ENCODE measurements around the gene SWT1. TPM values are rescaled to one million over a fixed set of nuclear protein-coding genes. Genes with fewer than 3 reads are reported as not detected.
"Not testable (repeated sequence)": the region's sequence is repeated elsewhere in the genome, so short reads cannot be mapped to it uniquely, and the experiment has no call there.

SWT1 gene
- total RNA-seq, 1 donor from 2014 or later = 2.1 TPM

DNA sequence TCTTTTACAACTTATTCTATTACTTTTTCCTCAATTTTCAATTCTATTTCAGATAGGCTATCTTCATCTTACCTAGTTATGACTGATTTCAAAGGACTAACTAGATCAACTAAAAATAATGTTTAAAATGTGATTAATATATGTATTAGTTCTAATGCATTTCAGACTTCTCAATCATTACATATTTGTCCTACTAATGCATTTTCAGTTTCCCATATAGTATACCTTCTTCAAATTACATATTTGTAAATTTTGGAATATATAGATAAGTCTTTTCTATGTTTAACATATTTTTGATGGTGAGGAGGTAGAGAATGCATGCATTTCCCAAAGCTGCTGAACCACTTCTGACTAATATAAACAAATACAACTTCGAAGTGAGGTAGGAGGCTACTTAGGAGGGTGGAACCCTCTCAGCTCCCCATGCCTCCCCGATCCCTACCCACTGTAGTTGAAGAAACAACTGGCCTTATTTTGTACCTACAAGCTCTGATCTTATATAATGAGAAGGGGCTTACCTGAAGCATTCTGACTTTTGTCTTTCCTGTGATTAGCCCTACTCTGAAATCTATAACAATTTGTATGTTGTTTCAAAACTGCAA is 2.0 kb upstream of the SWT1 start:
- H3K36me3 Mint-ChIP-seq (ENCODE audit: low read depth) = peaks cover 17% of the 10 kb centered on the region
- intact Hi-C loops (cut with micrococcal nuclease) = loop anchor here (5.0 kb wide), 5 partner anchors 263 to 1103 kb away; partner anchors contain the start of gene TSEN15

DNA sequence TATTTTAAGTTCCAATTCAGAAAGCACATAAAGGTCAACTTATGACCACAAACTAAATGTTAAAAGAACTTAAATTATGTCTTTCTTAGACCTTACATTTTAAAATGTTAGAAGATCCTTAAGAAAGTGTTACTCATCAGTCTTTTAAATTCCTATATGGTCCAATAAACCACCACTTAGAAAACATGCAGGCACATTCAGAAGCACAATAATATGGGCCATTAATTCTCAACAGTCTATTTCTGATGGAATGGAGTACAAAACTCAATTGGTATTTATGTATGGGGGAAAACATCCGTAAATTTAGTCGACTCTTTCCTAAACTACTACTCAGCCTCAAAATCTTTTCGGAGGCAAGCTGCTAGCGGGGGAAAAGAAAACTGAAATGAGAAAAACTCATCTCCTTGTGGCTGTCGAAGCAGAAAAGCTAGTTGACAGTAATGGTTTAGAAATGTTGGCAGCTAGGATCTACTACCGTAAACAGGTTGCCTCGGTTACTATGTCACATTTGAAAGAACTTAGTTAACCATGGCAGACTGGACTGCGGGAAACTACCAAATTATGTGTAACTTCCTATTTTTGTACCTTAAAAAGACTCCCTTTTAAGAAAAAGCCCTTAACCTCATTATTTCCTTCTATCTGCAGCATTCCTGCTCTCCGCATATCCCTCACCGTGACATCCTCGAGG is 1.2 kb upstream of the SWT1 start:
- Mint-ChIP-seq H3K4me3 (ENCODE audit: low read depth) (peak overlapping the region; percentile 95), H3K27ac (peak overlapping the region; percentile 92), H3K9me3 (no peaks in the 10 kb centered on the region), H3K27me3 (ENCODE audit: low read depth) (no peaks in the 10 kb centered on the region), H3K36me3 (ENCODE audit: low read depth) (peaks cover 13% of the 10 kb centered on the region), H3K4me1 (ENCODE audit: low read depth) (peaks cover 51% of the 10 kb centered on the region)
- DNase-seq (ENCODE audit: low spot score) = no peak
- intact Hi-C loops (cut with micrococcal nuclease) = loop anchor here (1.0 to 5.0 kb wide), 9 partner anchors 173 to 1685 kb away; partner anchors contain the start of gene TSEN15

More for the DNA sequence above, 2.0 kb upstream of the SWT1 start:
- Mint-ChIP-seq H3K9me3 (no peaks in the 10 kb centered on the region), H3K4me1 (ENCODE audit: low read depth) (peaks cover 49% of the 10 kb centered on the region), H3K27me3 (ENCODE audit: low read depth) (no peaks in the 10 kb centered on the region), H3K27ac (no peak overlapping the region), H3K4me3 (ENCODE audit: low read depth) (peak overlapping the region; percentile 95)
- DNase-seq (ENCODE audit: low spot score) = no peak

DNA sequence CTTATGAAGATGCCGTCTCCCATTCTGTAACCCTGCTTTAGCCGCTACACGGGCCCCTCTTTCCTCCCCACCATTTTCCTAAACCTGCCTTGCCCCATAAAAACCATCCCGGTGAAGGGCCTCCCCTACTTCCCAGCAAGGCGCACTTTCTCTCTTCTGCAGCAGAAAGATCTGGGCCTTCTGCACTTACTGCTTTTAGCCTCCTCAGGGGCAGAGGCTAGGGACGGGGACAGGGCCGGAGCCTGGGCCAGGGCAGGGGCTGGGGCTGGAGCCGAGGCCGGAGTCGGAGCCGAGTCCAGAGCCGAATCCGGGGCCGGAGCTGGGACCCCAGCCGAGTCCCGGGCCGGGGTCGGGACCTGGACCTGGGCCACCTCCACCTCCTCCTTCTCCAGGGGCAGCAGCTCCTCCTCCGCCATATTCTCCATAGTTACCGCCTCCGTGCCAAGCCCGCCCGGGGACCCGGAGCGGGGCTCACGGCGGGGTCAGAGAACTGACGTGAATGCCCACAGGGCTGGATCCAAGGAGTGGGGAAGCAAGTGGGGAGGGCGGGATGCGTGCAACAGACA is 596 bp upstream of the SWT1 start:
- Mint-ChIP-seq H3K4me1 (ENCODE audit: low read depth) (peaks cover 52% of the 10 kb centered on the region), H3K9me3 (no peaks in the 10 kb centered on the region), H3K27me3 (ENCODE audit: low read depth) (no peaks in the 10 kb centered on the region), H3K4me3 (ENCODE audit: low read depth) (peak overlapping the region; percentile 95), H3K27ac (peak overlapping the region; percentile 95), H3K36me3 (ENCODE audit: low read depth) (peaks cover 9% of the 10 kb centered on the region)
- intact Hi-C loops (cut with micrococcal nuclease) = loop anchor here (1.0 to 5.0 kb wide), 9 partner anchors 174 to 1686 kb away; partner anchors contain the start of gene TSEN15
- no peak for DNase-seq (ENCODE audit: low spot score)

DNA sequence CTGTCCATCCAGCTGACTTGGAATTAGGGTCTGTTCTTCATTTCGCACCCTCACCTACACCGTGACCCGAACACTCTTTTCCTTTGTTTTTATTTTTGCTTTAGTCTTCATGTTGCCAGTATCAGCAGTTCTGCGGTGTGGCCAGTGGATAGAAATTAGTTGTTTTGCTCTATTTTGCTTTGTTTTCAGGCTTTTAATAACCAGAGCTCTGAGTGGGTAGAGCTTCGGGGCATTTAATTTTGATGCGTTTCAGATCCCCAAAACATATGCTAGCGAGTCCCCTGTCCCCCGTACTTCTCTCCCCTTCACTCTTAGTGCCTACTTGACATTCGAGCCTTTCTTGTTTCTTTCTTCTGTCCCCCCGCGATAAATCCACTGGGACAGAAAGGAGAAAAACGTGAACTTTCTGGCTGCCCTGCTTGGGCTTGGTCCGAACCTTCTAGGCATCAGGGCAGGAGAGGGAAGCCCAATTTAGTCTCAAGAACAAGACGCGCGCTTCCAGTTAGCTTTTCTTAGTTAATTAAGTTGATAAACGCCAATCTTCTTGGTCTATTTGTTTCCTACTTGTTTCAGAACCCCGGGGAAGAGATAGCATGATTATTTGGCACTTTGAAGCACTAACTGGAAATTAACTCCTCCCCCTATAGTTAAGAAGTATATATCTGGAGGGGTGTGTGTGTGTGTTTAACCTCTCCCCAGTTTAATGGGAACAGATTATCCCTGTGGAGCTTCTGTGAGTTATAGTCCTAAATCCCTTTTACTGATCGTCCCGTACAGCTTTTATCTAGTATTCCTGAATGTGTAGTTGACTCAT is 839 bp downstream of the SWT1 start:
- Mint-ChIP-seq H3K27me3 (ENCODE audit: low read depth) (no peaks in the 10 kb centered on the region), H3K27ac (peak overlapping the region; percentile 87), H3K36me3 (ENCODE audit: low read depth) (peaks cover 4% of the 10 kb centered on the region), H3K4me3 (ENCODE audit: low read depth) (peak overlapping the region; percentile 95), H3K4me1 (ENCODE audit: low read depth) (peaks cover 45% of the 10 kb centered on the region), H3K9me3 (no peaks in the 10 kb centered on the region)
- DNase-seq (ENCODE audit: low spot score) = no peak
- intact Hi-C loops (cut with micrococcal nuclease) = loop anchor here (1.0 to 5.0 kb wide), 13 partner anchors 12 to 1687 kb away; partner anchors contain the start of genes EDEM3, IVNS1ABP, ODR4 and TPR

DNA sequence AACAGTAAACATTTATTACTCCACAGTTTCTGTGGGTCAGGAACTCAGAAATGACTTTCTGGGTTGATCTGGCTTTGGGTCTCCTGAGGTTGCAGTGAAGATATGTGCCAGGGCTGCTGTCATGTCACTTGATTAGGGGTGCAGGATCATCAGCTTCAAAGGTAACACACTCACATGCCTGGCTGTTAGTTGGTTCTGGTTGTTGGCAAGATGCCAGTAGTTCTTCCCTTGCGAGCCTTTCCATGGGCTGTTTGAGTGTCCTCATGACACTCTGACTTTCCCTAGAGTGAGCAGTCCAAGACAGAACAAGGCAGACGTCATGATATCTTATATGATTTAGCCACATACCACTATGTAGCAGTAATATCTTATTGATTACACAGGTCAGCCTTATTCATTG is 1.8 kb downstream of the SWT1 start:
- Mint-ChIP-seq H3K27ac (no peak overlapping the region), H3K4me1 (ENCODE audit: low read depth) (peaks cover 39% of the 10 kb centered on the region), H3K27me3 (ENCODE audit: low read depth) (no peaks in the 10 kb centered on the region), H3K9me3 (no peaks in the 10 kb centered on the region), H3K36me3 (ENCODE audit: low read depth) (no peaks in the 10 kb centered on the region), H3K4me3 (ENCODE audit: low read depth) (peak overlapping the region; percentile 55)
- DNase-seq (ENCODE audit: low spot score) = no peak
- intact Hi-C loops (cut with micrococcal nuclease) = loop anchor here (5.0 kb wide), 5 partner anchors 266 to 1106 kb away; partner anchors contain the start of gene TSEN15

DNA sequence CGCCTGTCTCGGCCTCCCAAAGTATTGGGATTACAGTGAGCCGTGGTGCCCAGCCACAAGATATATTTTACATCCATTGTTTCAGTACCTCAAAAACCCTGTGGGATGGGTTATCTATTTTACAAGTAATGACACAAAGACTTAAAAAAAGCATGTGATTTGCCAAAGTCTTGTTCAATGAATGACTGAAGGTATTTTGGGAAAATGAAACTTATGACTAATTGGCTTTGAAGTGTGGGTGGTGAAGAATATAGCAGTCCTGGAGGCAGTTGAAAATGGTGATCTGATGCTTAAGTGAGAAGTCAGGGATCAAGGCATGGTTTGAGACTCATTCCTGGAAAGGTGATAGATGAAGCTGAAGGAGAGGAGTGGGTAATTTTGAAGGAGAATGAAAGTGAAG is 3.0 kb downstream of the SWT1 start:
- Mint-ChIP-seq H3K27me3 (ENCODE audit: low read depth) (no peaks in the 10 kb centered on the region), H3K4me1 (ENCODE audit: low read depth) (peaks cover 33% of the 10 kb centered on the region), H3K27ac (no peak overlapping the region), H3K9me3 (no peaks in the 10 kb centered on the region), H3K36me3 (ENCODE audit: low read depth) (no peaks in the 10 kb centered on the region), H3K4me3 (ENCODE audit: low read depth) (no peak overlapping the region)
- DNase-seq (ENCODE audit: low spot score) = no peak
- intact Hi-C loops (cut with micrococcal nuclease) = loop anchor here (5.0 kb wide), 5 partner anchors 268 to 1108 kb away; partner anchors contain the start of gene TSEN15

DNA sequence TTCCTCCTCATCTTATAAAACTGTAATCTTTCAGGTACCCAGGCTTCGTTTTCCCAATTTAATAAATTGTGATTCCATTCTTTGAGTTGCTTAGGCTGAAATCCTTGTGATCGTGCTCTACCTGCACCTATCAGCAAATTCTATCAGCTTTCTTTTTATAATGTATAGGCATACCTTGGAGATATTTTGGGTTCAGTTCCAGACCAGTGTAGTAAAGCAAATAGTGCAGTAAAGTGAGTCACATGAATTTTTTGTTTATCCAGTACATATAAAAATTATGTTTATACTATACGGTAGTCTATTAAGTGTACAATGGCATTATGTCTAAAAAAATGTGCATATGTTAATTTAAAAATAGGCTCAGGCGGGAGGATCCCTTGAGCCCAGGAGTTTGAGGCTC is 5.5 kb downstream of the SWT1 start:
- peaks cover 31% of the 10 kb centered on the region for H3K4me1 Mint-ChIP-seq (ENCODE audit: low read depth)
- H3K36me3 Mint-ChIP-seq (ENCODE audit: low read depth) = no peaks in the 10 kb centered on the region
- intact Hi-C loops (cut with micrococcal nuclease) = no loop called here
- H3K9me3 Mint-ChIP-seq = no peaks in the 10 kb centered on the region
- no peak overlapping the region for H3K4me3 Mint-ChIP-seq (ENCODE audit: low read depth)
- H3K27ac Mint-ChIP-seq = no peak overlapping the region
- no peaks in the 10 kb centered on the region for H3K27me3 Mint-ChIP-seq (ENCODE audit: low read depth)
- no peak for DNase-seq (ENCODE audit: low spot score)

DNA sequence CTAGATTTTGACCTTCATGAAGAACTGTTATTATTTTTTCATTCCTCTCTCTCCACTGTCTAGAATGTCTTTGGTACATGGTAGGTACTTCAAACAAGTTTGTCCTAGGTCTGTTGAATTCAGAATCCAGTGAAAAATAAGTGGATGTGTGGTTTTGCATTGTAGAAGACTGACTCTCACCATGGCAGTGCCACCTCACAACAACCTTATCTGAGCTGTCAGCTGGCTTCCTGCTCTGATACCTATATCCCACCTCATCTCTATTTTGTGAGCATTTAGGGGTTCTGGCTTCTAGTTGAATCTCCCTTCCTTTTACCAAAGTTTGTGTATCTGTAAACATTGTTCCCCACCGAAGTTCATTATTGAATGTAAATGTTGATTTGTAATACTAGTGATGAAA is 9.1 kb downstream of the SWT1 start:
- intact Hi-C loops (cut with micrococcal nuclease) = no loop called here
- no peaks in the 10 kb centered on the region for H3K27me3 Mint-ChIP-seq (ENCODE audit: low read depth)
- no peak for DNase-seq (ENCODE audit: low spot score)
- no peak overlapping the region for H3K27ac Mint-ChIP-seq
- H3K9me3 Mint-ChIP-seq = no peaks in the 10 kb centered on the region
- peaks cover 14% of the 10 kb centered on the region for H3K4me1 Mint-ChIP-seq (ENCODE audit: low read depth)
- no peak overlapping the region for H3K4me3 Mint-ChIP-seq (ENCODE audit: low read depth)
- H3K36me3 Mint-ChIP-seq (ENCODE audit: low read depth) = no peaks in the 10 kb centered on the region

DNA sequence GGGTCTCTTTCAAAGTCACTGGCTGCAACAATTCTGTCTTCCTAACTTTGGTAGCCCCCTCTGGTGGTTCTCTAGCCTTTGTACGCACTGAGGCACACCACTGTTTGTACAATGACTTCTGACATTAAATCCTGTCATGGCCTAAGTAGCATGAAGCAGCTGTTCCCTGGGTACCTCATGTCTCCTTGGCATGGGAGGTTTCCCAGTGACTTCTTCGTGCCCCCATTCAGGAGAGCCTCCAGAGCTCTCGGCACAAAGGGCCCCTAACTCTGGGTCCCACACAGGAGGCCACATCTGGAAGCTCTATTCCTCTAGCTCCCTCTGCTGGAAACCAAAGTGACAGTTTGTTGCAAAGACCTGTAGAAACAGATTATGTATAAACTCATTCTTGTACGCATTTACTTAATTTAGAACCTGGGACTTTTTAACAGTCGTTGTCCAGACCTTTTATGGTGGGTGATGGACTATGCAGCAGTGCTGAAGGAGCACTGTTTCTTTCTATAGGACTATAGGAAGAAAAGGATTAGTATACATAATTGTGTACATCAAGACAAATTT is 13.4 kb downstream of the SWT1 start:
- H3K27me3 Mint-ChIP-seq (ENCODE audit: low read depth) = no peaks in the 10 kb centered on the region
- no peak overlapping the region for H3K4me3 Mint-ChIP-seq (ENCODE audit: low read depth)
- no peaks in the 10 kb centered on the region for H3K36me3 Mint-ChIP-seq (ENCODE audit: low read depth)
- no peaks in the 10 kb centered on the region for H3K9me3 Mint-ChIP-seq
- H3K4me1 Mint-ChIP-seq (ENCODE audit: low read depth) = peaks cover 10% of the 10 kb centered on the region
- intact Hi-C loops (cut with micrococcal nuclease) = loop anchor here (1.0 to 5.0 kb wide), 2 partner anchors 13 to 183 kb away; partner anchors contain the start of gene SWT1
- peak; percentile 32 for DNase-seq (ENCODE audit: low spot score)
- no peak overlapping the region for H3K27ac Mint-ChIP-seq

DNA sequence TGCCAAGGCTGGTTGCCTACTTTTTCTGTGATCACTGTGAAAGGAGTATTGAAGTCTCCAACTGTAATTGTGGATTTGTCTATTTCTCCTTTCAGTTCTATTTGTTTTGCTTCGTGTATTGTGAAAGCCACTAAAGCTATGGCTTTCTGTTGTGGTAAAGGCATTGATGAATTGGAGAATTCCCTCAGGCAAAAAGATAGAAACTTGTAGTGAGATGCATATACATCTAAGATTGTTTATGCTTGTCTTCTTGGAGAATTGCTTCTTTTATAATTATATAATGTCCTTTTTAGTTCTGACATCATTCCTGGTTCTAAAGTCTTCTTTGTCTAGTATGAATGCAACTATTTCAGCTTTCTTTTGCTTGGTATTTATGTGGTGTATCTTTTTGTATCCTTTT is 36.8 kb downstream of the SWT1 start:
- Mint-ChIP-seq H3K27ac (no peak overlapping the region), H3K4me3 (ENCODE audit: low read depth) (no peak overlapping the region), H3K9me3 (peaks cover 13% of the 10 kb centered on the region), H3K4me1 (ENCODE audit: low read depth) (no peaks in the 10 kb centered on the region), H3K27me3 (ENCODE audit: low read depth) (no peaks in the 10 kb centered on the region), H3K36me3 (ENCODE audit: low read depth) (peaks cover 11% of the 10 kb centered on the region)
- intact Hi-C loops (cut with micrococcal nuclease) = no loop called here
- no peak for DNase-seq (ENCODE audit: low spot score)

DNA sequence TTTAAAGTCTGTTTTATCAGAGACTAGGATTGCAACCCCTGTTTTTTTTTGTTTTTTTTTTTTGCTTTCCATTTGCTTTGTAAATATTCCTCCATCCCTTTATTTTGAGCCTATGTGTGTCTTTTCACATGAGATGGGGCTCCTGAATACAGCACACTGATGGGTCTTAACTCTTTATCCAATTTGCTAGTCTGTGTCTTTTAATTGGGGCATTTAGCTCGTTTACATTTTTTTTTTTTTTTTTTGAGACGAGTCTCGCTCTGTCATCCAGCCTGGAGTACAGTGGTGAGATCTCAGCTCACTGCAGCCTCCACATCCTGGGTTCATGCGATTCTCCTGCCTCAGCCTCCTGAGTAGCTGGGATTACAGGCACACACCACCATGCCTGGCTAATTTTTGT is 41.7 kb downstream of the SWT1 start:
- H3K27ac Mint-ChIP-seq; H3K27me3 Mint-ChIP-seq (ENCODE audit: low read depth); DNase-seq (ENCODE audit: low spot score): not testable (repeated sequence)

DNA sequence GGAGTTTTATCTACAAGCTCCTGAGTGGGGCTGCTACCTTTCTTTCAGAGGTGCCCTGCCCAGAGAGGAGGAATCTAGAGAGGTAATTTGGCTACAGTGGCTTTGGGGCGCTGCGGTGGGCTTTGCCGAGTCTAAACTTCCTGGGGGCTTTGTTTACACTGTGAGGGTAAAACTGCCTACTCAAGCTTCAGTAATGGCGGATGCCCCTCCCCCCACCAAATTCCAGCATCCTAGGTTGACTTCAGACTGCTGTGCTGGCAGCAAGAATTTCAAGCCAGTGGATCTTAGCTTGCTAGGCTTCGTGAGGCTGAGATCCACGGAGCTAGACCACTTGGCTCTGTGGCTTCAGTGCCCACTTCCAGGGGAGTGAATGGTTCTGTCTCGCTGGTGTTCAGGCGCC is 43.9 kb downstream of the SWT1 start:
- Mint-ChIP-seq H3K36me3 (ENCODE audit: low read depth) (peaks cover 20% of the 10 kb centered on the region), H3K9me3 (peaks cover 25% of the 10 kb centered on the region), H3K4me3 (ENCODE audit: low read depth) (no peak overlapping the region), H3K4me1 (ENCODE audit: low read depth) (no peaks in the 10 kb centered on the region), H3K27ac (no peak overlapping the region), H3K27me3 (ENCODE audit: low read depth) (no peaks in the 10 kb centered on the region)
- no peak for DNase-seq (ENCODE audit: low spot score)
- intact Hi-C loops (cut with micrococcal nuclease) = no loop called here

More for the DNA sequence above, 41.7 kb downstream of the SWT1 start:
- H3K4me3 Mint-ChIP-seq (ENCODE audit: low read depth); intact Hi-C loops (cut with micrococcal nuclease); H3K4me1 Mint-ChIP-seq (ENCODE audit: low read depth): not testable (repeated sequence)
- Mint-ChIP-seq H3K9me3 (peaks cover 25% of the 10 kb centered on the region), H3K36me3 (ENCODE audit: low read depth) (peaks cover 20% of the 10 kb centered on the region)

All from activated T-helper 2 cell treated with anti-CD3 and anti-CD28 coated beads, Interferon-gamma antibody, Interleukin-2, Interleukin-4, amounts not matched to agents 10 μg/mL and 5 μg/mL and 100 μg/mL, durations not matched to agents 14 hours and 24 hours and 36 hours (primary cell).